GM10847 (cell line): Measurements from ENCODE around the gene SHISA7.

ENCODE experiments used
- POLR2A ChIP-seq: IDR thresholded peaks from 2 replicates; pipeline ENCODE4 v1.6.1; 2011; ENCODE audit not compliant: insufficient read length; ENCODE audit errors: extremely low read depth

Gene SHISA7

DNA sequence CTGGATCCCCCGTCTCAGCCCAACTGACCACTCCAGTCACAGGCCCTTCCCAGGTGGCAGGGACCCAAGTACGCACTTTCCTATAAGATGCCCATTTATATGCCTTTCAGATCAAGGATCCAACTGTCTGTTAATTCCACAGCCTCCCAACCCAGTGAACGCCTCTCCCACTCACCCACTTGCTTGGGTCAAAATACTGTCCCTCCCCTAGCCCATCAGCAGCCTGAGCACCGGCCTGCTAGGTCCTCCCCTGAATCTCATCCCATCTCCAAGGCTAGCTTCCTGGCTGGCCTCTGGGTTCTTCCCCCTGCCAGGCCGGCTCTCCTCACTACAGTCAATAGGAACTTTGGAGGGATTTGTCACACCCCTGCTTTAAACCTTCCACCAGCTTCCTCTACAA lies 37.5 kb downstream of the SHISA7 start:
- TF ChIP-seq POLR2A, result no peak

DNA sequence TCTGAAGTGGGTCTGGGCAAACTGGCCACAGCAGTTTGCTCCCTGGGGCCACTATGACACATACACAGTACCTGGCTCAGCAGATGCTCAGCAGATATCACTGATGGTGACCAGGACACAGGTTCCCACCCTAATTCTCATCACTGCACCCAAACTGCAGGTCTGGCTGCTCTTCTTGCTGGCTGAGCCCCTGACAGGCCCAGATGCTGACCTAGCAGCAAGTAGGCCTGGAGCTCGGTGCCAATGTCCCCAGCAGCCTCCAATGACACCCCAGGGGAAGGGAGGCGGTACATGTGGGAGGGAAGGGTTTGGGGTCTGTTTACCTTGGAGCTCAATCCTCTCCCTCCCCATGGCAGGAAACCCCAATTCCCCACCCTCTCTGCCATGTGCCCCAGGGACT lies 40.6 kb downstream of the SHISA7 start:
- no peak for TF ChIP-seq POLR2A

DNA sequence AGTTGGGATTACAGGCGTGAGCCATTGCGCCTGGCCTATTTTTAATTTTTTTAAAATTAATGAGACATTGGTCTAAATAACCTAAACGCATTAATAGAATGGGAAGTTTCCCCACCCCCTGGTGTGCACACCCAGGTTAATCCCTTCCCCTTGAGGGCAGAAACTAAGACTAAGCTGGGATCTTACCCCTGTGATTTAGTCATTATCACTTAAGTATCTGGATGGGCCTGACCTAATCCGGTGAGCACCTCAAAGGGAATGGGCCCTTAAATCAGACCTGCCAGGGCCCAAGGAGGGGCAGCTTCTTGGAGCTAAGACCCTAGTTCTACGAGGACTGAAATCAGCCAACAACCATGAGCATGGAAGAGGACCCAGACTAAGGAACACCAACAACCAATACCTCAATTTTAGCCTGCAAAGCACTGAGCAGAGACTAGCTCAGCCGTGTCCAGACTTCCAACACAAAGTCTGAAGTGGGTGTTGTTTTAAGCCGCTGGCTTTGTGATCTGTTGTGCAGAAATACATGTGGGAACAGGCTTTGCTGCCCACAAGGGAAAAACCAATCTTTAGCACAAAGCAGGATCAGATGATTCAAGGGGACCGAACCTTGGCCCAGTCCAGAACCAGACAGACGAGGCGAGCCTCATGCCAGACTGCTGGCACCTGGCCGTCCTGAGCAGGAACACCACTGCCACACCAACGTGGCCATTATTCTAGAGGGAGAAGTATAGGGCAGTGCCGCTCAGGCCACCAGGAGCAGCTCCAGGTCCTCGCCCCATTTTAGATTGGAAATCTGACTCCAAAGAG lies 42.6 kb downstream of the SHISA7 start:
- TF ChIP-seq POLR2A, result no peak

DNA sequence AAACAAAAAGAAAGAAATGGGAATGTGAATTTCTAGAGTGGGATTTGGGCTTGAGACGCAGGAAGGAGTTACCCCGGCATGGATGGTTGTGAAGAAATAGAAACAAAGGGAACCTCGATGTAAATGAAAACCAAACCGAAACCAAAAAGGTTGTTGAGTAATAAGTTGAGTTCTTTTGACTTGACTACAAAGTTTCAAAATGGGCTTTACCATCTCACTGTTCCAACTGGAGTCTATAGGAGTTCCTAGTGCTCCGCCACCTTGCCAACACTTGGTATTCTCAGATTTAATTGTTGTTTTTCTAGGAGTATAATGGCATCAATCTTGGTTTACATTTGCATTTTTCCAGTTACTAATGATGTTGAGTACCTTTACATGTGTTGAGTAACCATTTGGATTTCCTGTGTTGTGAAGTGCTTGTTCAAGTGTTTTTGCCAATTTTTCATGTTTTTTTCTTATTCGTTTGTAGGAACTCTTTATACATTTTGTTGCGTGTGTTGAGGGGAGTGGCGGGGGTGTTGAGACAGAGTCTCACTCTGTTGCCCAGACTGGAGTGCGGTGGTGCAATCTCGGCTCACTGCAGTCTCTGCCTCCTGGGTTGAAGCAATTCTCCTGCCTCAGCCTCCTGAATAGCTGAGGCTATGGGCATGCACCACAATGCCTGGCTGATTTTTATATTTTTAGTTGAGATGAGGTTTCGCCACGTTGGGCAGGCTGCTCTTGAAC lies 44.7 kb downstream of the SHISA7 start:
- TF ChIP-seq POLR2A, result no peak

DNA sequence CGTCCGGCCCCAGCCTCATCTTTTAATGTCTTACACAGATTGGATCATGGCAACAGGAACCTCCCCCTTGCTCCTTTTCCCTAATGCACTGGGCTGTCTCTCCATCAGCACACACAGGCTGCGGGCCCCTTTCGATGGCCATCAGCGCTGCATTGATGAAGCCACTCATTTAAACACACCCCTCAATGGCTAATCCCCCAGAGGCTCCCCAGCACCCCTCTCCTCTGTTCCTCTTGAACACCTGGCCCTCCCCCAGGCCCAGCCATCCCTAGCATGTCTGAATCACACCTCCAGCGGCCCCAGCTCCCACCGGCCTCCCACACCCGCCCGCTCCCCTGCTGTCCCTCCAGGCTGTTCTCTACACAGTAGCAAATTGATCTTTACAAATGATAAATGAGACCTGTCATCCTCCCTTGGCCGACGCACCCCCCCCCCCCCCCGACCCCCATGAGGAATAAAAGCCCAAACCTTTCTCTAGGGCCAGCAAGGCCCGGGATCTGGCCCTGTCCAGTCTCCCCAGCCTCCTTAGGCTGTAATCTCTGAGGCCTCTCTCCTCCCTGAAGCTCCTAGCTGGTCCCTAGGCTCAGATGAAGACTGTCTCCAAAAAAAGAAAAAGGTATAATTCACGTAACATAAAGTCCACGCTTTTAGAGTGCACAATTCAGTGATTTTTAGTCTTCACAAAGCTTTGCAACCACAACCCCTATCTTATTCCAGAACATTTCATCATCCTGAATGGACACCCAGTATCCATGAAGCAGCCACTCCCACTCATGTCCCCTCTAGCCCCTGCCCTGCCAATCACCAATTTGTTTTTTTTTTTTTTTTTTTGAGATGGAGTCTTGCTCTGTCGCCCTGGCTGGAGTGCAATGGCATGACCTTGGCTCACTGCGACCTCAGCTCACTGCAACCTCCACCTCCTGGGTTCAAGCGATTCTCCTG lies 50.0 kb downstream of the SHISA7 start:
- TF ChIP-seq POLR2A, result no peak

DNA sequence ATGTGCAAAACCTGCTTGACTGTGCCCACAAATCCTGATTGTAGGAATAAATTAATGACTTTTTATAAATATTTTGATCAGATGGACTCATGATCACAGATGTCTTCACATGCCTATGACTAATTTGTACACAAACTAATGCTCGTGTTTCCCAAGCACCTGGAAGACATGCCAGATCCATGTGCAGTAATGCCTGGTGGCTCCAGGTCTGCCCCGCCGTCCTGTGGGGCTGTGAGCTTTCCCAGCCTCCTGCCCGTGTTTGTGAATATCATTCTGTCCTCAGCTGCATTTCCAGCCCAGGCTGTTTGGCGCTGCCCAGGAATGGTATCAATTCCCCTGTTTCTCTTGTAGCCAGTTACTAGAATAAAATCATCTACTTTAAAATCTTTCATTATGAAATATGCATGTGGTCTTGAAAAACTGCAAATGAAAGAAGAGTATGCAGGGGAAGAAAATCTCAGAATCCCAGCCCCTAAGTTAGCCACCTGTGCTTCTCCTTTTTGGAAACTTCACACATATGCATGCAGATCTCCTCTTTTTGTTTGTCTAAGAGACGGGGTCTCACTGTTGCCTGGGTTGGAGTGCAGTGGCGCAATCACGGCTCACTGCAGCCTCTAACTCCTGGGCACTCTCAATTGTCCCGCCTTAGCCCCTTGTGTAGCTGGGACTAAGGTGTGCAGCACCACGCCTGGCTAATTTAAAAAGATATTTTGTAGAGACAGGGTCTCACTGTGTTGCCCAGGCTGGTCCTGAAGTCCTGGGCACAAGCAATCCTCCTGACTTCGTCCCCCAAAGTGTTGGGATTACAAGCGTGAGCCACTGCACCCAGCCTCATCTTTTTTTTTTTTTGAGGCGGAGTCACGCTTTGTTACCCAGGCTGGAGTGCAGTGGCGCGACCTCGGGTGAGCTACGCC lies 51.1 kb downstream of the SHISA7 start:
- no peak for TF ChIP-seq POLR2A

DNA sequence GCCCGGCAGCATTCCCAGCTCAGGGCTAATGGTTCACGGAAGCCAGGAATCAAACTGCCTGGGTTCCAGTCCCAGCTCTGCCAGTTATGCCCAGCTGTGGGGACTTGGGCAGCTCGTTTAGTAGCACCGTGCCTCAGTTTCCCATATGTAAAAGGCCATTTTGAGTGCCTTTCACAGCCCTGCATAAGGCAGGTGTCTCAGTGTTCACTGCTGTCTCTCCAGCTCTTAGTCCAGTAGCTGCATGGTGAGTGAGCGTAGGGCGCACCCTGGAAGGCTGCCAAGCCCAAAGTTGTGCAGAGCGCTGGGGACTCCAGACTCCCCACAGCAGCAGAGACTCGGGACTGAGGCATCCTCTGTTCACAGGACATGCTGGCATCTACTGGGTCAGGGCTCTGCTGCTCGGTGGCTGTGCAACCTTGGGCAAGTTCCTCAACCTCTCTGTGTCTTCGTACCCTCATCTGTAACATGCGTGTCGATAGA lies 51.9 kb downstream of the SHISA7 start:
- no peak for TF ChIP-seq POLR2A

DNA sequence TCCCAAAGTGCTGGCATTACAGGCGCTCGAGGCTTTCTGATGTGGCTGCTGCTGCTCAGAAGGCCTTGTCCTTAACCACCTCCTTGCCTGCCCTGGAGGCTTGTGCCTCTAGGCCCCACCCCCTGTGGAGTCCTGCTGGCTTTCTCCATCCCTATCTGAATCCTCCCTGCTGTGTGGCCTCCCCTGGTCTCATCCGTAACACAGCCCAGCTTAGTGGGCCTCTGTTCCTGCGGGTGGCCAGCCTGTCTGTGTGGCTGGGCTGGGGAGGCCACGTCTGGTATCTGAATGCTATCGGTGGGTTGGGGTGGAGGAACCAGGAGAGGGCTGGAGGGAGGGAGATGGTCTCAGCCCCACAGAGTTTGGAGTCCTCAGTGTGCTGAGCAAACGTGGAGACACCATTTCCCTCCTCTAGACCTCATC lies 52.6 kb downstream of the SHISA7 start:
- TF ChIP-seq POLR2A, result no peak

DNA sequence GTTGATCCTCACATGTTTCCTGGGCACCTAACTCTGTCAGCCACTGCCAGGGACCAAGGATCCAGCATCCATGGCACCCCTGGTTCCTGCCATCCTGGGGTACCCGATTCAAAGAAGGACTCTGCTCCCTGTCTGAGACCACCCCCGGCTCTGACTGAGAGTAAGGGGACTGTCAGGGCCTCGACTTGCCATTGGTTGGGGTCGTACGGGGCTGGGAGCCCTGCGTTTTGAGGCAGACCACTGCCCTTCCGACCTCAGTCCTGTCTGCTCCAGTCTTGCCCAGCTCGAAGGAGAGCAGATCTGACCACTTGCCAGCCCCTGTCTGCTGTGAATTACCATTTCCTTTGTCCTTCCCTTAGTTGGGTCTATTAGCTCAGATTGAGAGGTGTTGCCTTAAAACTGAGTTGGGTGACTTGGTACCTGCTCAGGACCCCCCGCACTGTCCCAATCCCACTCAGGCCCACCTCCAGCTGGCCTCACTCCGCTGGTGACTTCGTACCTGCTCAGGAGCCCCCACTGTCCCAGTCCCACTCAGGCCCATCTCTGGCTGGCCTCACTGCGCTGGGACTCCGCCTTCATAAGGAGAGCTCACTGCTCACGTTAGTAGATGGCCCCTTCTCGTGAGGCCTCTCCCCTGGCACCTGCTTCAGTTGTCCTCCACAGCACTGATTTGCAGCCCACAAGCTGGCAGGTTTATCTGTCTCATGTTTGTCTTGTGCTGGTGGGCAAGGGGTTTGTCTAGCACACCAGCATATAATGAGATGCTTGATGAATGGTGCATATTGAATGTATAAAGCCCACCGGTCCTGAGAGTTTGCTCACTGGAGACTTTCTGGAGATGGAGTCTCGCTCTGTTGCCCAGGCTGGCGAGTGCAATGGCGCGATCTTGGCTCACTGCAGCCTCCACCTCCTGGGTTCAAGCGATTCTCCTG lies 53.4 kb downstream of the SHISA7 start:
- TF ChIP-seq POLR2A, result peak; percentile 16

DNA sequence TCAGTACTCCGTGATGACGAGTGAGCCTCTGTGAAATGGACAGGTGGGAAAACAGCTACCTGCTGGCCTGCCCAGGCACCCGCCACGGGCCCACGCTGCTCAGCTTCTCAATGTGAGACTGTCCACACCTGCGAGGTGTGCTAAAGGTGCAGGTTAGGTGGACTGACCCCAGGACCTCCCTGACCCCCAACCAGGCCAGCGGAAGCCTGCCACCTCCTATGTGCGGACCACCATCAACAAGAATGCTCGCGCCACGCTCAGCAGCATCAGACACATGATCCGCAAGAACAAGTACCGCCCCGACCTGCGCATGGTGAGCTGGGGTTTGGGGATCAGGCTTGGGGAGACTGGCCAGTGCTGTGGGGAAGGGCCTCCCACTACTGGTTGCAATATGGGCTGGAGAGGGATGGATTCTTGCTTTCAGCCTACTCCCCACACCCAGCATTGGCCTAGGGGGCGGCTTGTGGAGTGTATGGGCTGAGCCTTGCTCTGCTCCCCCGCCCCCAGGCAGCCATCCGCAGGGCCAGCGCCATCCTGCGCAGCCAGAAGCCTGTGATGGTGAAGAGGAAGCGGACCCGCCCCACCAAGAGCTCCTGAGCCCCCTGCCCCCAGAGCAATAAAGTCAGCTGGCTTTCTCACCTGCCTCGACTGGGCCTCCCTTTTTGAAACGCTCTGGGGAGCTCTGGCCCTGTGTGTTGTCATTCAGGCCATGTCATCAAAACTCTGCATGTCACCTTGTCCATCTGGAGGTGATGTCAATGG lies 55.2 kb downstream of the SHISA7 start:
- no peak for TF ChIP-seq POLR2A

DNA sequence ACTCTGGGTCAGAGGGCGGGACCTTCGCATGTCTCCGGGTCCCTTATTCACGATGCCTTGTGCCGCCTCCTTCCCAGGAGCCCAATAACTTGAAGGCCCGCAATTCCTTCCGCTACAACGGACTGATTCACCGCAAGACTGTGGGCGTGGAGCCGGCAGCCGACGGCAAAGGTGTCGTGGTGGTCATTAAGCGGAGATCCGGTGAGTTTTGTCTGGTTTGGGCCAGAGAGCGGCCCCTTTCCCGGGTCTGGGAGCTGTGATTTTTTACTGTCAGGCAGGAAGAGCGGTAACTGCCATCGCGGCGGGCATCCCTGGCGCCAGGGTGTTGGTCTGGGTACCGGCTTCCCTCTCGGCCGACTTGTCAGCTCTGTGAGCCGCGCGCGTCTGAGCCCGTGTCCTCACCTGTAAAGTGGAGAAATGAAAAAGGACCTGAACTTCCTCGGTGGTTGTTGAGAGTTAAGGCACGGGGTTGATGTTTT lies 56.6 kb downstream of the SHISA7 start:
- no peak for TF ChIP-seq POLR2A

DNA sequence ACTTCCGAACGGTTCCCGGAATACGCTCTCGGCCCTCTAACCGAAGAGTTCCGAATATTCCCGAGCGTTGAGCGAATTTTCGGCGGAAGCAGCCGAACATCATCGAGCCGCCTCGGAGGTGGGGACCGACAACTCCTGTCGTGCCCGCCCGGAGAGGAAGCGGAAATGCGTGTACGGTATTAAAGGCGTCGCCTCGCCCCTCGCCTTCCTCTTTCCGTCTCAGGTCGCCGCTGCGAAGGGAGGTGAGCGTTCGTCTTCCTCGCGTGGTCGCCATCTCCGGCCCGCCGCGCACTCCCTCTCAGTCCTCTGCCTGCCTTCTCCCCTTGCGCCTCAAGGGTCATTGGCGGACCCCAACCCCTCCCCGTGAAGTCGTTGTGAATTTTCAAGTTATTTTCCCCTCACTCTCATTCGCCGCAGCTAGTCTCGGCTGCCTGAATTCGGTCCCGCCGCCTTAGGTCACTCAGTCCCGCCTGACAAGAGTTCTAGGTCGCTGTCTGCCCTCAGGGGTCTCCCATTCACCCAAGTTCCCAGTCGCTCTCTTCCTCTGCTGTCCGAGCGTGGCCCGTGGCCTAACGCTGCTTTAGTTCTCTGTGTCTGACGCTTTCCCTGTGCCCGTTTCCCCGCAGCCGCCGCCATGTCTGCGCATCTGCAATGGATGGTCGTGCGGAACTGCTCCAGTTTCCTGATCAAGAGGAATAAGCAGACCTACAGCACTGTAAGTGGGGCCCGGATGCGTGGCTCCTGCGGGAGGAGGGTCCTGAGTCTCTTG lies 57.2 kb downstream of the SHISA7 start, which contains the start of gene RPL28:
RPL28 (plus strand) TSS at position 209 of the 769 bp plus-strand sequence; CDS start at position 635, 426 bp downstream.
- TF ChIP-seq POLR2A, result peak; percentile 99
